Thyroid gland (tissue), 4 donors: ENCODE results near the gene MPZL1.

Experiments
- POLR2A ChIP-seq, 2 donors: fragments of 450-650 bp; IDR thresholded peaks; one replicate each; pipeline ENCODE4 v1.6.1; 2017; ENCODE audit warnings: antibody characterized with exemption in 2 of 2, mild to moderate bottlenecking in 2 of 2, moderate library complexity in 1 of 2
- TF ChIP-seq, protein P1 (sequence below), 6 experiments: fragments of 200-600 bp in 3 of 6; fragments of 450-650 bp in 3 of 6; sonication (generic) in 3 of 6; IDR thresholded peaks; one replicate each; pipeline ENCODE4 v1.5.1; 2016 to 2019; ENCODE audit warnings: antibody characterized with exemption in 6 of 6, mild to moderate bottlenecking in 2 of 6, inconsistent platforms in 1 of 6, moderate library complexity in 1 of 6

DNA sequence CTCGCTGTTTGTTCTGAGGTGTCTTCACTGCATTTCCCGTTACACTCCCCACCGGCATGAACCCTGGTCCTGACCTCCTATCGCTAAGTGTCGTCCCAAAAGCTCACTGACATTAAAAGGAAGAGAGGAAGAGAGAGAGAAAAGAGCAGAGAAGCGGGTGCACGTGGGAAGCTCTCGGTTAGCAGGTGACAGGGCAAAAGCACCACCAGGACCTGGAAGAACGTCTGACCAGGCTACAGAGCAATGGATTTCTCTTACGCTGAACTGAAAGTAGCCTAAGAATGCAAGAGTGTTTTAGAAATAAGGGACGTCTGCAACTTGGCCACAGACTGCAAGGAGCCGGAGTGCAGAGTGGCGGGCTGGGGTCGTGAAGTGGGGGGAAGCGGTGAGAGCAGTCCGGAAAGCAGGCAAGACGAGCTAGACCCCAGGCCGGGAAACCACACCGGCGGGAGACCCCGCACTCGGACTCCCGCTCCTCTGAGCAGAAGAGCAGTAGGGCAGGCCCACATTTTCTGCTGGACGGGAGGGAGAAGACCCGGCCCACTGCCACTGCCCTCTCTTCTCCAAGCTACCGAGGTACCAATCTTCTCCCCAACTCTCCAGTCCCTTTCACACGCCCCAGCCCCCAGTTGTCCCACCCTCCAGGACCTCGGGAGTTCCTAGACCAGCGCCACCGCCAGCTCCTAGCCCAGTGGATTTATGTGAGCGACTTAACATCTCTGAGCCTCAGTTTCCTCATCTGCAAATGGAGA, 8.3 kb upstream of the MPZL1 start:
- TF ChIP-seq, protein P1, sequence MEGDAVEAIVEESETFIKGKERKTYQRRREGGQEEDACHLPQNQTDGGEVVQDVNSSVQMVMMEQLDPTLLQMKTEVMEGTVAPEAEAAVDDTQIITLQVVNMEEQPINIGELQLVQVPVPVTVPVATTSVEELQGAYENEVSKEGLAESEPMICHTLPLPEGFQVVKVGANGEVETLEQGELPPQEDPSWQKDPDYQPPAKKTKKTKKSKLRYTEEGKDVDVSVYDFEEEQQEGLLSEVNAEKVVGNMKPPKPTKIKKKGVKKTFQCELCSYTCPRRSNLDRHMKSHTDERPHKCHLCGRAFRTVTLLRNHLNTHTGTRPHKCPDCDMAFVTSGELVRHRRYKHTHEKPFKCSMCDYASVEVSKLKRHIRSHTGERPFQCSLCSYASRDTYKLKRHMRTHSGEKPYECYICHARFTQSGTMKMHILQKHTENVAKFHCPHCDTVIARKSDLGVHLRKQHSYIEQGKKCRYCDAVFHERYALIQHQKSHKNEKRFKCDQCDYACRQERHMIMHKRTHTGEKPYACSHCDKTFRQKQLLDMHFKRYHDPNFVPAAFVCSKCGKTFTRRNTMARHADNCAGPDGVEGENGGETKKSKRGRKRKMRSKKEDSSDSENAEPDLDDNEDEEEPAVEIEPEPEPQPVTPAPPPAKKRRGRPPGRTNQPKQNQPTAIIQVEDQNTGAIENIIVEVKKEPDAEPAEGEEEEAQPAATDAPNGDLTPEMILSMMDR (IDR thresholded peaks at IDR 0.05), result no peak
- no peak for TF ChIP-seq POLR2A (IDR thresholded peaks at IDR 0.05)
